Middle frontal gyrus (tissue), 1 donor: Measurements from ENCODE around the gene C20orf144.

Source experiments
- DNase-seq: peaks from one replicate; pipeline ENCODE4 v3.0.0-alpha.2; 2015; ENCODE audit warnings: low spot score; ENCODE audit errors: extremely low spot score

Gene C20orf144

DNA sequence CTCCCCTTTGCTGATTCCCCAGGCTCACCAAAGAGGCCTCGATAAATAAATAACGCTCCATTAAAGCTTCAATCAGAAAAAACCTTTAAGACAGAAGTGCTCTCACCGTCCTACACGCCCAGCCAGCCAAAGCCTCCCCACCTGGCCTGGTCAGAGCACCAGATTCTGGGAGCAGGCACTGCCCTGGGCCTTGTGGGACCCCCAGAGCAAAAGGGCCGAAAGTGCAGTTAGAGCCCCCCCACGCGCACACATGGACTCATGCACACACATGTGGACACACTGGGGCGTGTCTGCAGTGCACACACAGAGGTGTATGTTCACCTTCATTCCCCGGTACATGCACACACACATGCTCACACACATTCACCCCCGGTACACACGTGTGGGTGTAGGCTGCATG lies 14.0 kb downstream of the C20orf144 start:
- no peak for DNase-seq

DNA sequence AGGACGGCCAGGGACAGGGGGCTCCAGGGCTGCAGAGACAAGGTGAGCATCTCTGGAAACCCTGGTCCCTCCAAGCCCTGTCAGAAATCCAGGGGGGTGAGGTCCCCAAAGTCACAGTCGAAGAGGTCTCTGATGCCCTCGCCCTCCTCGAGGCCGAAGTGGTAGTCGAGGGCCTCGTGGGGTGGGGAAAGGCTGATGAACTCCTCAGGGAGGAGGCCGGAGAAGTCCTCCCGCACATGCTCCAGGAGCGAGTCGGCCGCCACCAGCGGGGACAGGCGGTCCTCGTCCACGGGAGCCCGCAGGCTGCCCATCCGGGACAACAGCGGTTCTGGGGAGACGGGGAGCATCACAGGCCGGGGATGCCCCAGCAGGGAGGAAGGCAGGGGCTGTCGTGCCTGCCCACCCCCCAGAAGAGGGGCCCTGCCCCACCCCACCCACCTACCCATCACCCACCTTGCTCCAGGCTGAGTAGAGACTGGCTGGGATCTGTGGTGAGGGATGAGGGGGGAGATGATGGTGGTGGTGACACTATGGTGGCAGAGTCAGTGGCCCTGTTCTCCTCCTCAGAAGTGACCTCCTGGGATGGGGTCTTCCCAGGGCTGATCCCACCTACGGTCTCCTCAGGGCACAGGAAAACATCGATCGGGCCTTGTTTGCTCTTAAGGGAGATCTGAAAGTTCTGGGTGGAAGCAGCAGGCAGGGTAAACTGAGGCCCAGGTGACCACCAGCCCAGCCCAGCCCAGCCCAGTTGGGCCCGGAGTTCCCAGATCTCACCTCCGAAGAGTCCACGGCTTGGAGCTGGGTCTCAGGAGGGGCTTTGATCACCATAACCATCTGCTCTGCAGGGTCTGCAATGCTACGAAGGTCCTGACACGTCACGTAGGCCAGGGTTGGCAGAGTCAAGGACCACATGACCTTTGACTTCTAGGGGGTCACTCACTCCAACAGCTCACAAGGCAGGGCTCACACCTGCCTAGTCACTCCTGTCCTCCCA lies 14.8 kb downstream of the C20orf144 start:
- DNase-seq, result no peak

DNA sequence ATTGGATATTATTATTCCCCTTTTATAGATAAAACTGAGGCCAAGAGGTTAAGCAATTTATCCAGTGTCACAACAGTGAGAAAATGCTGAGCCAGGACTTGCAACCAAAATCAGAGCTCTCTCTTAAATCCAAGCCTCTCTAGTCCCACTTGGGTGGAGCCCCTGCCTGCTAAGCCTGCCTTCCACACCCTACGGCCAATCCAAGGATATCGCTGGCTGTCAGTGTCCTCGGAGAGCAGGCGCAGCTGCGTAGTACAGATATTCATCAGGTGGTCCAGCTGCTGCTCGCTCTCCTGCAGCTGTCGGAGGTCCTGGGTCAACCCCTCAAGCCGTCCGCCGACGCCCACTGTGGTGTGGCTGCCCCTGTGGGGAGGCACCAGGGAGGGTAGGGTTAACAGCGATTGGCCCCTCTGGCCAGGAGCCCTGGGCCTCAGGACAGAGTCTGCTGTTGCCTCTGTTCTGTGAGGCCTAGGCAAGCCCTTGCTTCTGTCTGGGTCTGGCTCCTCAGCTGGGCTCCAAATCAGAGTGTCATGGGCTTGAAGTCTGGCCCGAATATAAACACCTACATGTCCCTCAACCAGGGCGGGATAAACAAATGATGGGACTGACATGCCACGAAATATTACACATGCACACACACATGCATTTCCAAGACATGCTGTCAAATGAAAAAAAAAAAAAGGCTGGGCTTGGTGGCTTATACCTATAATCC lies 16.0 kb downstream of the C20orf144 start:
- DNase-seq, result no peak

DNA sequence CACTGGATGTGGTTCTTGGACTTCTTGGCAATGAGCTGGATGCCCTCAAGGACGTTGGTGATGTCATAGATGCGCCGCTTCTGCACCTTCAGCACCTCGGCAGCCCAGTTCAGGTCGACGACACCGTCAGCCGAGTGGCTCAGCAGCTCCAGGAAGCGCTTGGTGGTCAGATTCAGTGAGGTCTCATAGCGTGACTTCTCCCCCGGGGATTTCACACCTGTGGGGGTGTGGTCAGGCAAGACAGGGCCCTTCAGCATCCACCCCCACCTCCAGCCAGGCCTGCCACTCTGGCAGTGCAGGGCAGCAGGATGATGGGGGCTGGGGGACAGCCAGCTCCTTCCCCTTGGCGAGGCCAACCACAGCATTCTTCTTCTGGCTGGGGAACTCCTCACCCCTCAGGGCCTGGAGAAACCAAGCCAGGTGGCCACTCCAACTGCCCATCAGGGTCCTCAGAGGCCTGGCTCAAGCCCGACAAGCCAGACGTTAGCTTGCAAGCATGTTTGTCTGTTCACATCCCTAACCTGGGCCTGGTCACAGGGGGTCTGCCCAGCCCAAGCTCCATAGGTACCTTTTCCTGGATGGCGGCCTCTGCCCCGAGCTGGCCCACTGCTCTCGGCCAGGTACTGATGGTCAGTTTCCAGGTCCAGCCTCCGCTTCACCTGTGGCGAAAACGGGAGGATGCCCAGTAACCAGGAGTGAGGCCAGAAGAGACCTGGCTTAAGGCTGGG lies 17.8 kb downstream of the C20orf144 start:
- no peak for DNase-seq

DNA sequence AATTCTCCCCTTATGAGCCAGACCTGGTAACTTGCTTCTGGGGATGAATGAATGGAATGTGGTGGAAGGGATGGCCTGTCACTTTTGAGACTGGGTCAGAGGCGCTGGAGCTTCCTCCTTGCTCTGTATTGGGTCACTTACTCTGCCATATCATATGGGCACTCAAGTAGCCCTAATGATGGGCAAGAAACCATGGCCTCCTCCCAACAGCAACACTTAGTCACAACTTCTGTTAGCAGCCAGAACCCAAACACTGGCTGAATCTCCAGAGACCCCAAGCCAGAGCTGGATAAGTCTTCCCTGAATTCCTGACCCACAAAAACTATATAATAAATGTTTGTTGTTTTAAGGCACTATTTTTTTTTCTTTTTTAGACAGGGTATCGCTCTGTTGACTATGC lies 18.6 kb downstream of the C20orf144 start:
- no peak for DNase-seq

DNA sequence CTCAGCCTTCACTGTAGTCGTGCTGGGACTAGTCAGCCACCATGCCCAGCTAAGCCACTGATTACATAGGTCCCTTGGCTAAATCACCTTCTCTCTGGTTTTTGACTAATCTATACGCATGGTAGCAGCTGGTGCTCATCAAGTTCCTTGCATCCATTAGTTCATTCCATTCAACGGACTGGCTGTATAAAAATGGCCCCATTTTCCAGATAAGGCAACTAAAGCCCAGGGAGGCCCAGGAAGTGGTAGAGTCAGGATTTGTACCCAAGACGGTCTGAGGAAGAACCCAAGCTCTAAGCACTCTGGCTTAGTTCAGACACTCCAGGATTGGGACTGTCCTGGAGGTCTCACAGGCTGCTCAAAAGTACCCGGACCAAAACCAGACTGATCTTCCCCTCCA lies 19.2 kb downstream of the C20orf144 start:
- DNase-seq, result no peak

DNA sequence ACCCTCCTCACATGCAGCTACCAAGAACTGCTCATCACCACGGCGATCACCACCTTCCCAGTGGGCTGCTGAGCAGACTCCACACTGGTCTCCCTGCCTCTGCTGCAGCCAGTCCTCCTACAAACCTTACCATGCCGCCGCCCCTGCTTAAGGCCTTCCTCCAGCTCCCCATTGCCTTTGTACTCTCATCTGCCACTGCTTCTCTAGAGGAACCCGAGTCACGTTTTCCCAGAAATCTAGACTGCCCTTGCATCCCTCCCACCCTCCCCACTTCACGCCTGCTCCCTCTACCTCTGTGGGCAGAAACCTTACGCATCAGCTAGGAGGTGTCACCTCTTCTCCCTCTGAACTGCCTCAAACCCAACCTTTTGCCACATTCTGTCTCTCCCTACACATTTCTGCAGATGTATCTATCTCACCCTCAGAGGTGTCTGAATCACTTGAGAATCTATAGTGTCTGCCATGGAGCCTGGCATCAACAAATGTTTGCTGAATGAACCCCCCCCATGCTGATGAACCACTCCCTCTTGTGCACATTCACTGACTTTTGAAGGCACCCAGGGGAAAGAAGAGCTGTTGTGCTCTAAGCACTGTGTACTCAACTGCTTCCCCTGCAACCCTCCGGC lies 19.7 kb downstream of the C20orf144 start:
- DNase-seq, result no peak

DNA sequence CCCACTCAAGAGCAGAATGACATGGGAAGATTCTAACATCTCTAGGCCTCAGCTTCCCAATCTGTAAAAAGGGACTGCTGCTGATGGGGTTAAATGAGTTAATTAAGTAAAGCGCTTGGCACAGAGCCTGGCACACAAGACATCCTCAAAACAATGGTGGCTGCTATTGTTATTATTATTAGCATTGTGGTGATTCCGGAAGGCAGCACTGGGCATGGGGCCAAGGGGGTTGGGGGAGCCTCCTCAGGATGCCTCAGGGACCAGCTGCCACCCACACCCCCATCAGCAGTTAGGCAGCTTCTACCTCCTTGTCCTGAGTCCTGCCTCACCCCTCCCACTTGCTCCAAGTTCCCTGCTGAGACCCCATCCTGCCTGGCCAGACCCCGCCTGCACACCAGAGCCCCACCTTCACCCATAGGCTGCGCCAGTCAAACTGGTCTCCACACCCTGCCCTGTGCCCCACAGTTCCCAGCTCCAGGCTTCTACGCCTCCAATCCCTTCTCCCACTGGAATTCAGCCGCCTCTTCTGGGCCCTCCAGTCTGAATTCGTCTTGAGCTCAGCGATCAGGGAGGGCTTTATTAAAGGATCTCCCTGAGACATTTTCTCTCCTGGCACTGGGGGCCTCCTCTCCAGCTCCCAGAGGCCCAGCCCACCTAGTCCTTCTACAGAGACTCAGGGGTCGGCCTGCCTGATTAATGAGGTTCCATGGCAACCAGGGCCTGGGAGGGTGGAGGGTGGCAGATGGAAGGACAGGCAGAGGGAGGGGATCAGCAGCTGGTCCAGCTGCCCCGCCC lies 22.6 kb downstream of the C20orf144 start:
- no peak for DNase-seq

DNA sequence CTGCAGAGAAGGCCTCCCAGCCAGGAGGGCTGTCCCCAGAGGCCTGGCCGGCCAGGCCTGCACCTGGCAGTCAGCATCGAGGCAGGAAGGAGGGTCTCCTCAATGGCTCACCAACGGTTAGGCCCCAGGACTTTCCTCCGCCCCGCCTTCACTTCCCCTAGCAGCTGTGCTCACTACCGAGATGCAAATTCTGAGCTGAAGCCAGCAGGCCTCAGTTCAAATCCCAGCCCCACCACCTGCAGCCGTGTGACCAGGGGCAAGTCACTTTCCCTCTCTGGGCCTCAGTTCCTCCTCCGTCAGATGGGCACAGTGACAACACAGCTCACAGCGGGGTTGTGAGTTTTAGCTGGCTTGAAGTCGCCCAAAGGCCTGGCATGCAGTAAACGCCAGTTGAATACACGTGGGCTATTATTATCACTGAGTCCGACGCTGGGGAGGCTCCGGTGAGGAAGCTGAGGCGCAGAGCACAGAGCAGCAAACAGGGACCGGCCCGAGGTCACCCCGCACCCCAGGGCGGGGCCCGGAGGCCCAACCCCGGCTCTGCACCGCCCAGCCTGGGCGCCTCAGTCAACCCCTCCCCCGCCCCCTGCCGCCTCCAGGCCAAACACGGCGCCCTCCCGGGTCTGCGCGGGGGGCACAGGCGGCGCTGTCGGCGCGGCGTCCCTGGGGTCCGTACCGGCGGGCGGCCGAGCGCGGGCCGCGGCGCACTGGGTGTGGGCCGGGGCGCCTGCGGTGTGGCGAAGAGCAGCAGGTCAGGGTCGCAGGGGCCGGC lies 23.4 kb downstream of the C20orf144 start:
- DNase-seq, result no peak

DNA sequence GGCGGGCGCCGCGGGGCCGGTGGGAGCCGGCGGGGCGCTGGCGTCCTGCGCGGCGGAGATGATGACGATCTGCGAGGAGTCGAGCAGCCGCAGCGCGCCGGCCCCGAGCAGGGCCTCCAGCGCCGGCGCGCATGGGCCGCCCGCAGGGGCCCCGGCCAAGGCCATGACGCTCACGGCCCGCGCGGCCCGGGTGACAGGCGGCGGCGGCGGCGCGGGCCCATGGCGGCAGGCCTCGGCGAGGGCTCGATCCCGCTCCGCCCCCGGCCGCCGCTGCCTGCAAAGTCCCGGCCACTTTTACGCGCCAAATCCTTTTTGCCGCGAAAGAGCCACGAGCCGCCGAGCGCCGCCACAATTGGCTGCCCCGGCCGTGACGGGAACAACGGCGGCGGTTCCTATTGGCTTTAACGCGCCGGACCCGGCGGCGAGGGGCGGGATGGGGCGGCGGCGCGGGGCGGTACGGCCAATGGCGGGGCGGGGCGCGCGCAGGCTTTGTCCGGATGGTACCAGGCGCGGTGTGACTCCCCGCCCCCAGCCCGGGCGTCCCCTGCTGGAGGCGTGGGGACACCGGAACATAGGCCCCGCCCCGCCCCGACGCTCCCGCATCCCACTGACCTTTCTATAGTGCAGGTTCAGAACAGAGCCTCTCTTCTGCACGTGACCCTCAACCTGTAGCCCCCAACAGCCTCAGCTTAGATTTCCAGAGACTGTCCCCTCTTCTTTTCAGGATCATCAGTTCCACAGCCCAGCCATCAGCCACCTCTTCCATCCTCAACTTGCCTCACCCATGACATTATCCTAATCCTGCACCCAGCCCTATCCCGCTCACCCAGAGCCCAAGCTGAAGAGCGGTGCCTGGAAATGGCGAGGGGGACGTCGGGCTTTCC lies 24.2 kb downstream of the C20orf144 start, which contains the start of gene E2F1:
Gene E2F1, minus strand, starts transcription at position 286 of the 884 bp plus-strand sequence. Its CDS starts 121 bp downstream, at position 165.
- DNase-seq, result peak; percentile 93

DNA sequence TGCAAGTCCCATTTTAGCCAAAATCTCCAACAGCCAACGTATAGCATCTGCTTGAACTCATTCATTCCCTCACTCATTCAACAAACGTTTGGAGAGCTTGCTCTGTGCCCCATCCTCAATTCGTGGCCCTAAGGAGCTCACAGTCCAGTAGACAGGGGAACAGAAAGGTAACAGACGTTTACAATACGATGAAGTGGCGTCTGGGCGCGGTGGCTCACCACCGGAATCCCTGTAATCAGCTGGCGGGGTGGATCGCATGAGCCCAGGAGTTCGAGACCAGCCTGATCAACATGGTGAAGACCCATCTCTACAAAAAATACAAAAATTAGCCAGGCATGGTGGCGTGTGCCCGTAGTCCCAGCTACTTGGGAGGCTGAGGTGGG lies 24.8 kb downstream of the C20orf144 start:
- DNase-seq, result no peak

DNA sequence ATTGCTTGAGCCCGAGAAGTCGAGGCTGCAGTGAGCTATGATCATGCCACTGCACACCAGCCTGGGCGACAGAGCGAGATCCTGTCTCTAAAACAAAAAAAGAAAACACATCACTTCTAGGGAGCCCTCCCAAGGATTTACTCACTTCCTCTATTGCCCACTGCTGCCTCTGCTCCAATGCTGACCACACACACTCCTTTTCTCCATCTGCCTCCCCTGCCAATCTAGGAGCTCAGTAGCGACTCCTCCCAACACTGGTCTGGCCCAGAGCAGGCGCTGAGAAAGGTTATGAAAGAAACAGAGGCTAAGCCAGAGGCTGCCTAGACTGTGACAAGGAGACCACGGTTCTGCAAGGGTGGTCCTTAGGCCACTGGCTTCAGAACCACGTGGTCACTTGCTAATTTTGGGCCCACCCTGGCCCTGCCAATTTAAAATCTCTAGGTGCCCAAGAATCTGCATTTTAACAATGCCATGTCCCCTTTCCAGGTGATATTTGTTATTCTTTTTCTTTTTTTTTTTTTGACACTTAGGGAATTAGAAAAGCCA lies 25.3 kb downstream of the C20orf144 start:
- no peak for DNase-seq

DNA sequence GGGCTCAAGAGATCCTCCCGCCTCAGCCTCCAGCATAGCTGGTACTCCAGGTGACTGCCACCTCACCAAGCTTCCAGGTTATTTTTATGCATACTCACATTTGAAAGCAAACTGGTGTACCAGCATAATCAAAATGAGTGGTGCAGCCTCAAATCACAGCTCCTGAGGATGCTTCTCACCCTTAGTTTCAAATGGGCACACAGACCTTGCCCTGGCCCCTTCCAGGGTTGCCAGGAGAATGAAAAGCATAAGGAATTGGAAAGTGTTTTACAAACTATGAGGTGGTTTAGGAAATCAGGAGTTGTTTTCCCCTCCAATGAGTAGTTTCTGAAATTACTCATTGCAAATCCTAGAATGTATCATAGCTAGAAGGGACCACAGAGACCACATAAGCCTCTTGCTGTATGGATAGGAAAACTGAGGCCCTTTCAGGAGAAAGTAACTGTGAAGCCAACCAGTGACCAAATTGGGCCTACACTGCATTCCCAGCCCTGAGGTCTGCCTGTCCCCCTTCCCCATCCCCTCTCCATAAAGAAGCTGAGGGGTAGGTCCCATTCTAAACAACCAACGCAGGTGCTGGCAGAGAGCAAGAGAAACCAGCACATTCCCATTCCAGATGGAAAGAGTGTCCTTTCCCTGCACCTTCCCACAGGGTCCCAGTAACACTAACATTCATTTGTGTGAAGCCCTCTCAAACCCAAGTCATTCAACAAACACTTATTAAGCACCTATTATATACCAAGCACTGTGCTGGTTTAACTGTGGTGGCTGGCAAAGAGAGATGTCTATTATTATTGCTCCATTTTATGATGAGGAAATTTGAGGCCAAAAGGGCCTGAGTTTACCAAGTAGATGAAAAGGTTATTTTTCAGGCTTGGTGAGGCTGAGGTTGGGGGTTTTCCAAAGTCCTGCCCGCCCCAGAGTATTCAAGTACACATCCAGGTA lies 26.1 kb downstream of the C20orf144 start:
- DNase-seq, result no peak

DNA sequence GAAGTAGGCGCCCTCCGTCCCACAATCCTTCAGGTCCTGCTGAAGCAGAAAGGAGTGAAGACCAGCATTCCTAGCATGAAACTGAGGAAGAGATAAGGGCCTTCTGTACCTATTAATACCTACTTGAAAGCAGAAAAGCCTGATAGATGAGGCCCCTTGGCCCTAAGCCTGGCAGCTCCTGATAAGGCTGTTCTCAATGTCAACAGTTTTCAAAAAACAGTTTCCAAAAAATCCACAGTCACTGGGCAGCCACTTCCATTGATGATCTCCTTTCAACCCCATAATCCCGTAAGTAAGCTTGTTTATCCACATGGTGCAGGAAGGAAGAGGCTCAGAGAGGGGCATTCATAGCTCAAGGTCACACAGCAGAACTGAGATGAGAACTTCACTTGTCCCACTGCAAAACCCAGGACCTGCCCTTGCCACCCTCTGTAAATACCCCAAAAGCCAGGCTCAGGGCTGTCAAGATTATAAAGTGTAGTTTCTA lies 26.9 kb downstream of the C20orf144 start:
- no peak for DNase-seq

DNA sequence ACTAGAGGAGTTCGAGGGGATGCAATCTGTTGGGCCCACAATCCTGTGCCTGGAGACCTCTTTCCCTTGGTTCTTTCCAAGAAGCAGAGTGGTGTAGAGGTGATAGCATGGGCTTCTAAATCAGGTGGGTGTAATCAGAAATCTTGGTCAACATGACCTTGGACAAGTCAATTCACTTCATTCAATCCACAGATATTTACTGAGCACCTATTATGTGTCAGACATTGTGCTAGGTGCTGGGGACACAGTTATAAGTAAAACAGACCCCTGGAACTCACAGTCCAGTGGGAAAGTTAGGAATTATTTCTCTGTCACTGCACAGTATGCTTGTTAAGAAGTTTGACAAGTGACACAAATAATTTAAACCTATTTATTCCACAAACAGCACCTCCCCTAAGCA lies 27.4 kb downstream of the C20orf144 start:
- DNase-seq, result no peak

DNA sequence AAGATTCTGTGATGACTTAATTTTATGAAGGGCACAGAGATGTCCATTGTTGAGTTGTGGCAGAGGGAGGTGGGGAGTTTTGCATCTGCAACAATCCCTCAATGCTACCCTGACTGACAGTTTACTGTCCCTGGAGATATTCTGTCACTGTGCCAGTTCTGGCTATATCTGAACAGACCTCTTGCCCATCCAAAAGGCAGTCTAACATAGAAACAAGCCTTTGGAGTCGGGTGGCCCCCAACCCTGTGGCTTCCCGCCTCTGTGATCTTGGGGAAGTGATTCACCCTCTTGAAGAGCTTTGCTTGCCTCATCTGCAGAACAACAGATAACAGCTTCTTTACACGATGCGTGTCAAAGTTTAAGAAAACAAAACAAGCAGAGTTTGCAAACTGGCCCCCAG lies 27.8 kb downstream of the C20orf144 start:
- no peak for DNase-seq

DNA sequence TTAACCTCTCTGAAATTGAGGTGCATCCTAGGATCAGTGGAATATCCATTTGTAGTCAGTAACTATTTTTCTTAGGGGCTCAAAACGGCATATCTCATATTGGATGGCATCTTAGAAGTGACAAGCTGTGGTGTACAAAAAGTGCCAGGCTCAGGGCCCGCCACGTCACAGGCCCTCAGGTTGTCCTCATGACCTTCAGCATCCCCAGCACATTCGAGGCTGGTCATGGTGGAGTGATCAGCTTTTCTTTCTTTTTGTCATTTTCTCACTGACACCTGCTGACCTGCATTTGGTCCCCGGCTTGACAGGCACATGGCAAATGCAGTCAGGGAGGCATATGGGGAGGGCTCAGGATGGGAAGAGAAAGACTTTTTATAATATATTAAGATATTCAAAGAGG lies 31.2 kb downstream of the C20orf144 start:
- no peak for DNase-seq
